ENCODE data around the gene CTSD.

Gene CTSD

GRCh38 chr11:1727096-1727690 is 36.5 kb downstream of the CTSD start:
- ATAC-seq, result peak; percentile 76
- Mint-ChIP-seq H3K4me3 (peak overlapping the region in 1 of 2 donors; percentile 12), H3K27me3 (no peaks in the 10 kb centered on the region), H3K4me1 (peaks cover 58% of the 10 kb centered on the region), H3K9me3 (peaks cover 7 to 9% of the 10 kb centered on the region in 2 donors), H3K27ac (peak overlapping the region in 1 of 2 donors; percentile 63)
- DNase-seq, result peak in 1 of 2 donors; percentile 48

GRCh38 chr11:1719781-1720180 is 43.9 kb downstream of the CTSD start:
- Mint-ChIP-seq H3K4me3 (no peak overlapping the region), H3K27me3 (no peaks in the 10 kb centered on the region), H3K9me3 (no peaks in the 10 kb centered on the region), H3K27ac (peak overlapping the region in 1 of 2 donors; percentile 23), H3K4me1 (no peaks in the 10 kb centered on the region)
- no peak for ATAC-seq
- DNase-seq, result no peak

GRCh38 chr11:1718326-1718725 is 45.4 kb downstream of the CTSD start:
- H3K4me3 Mint-ChIP-seq, result no peak overlapping the region
- H3K27ac Mint-ChIP-seq, result no peak overlapping the region
- no peaks in the 10 kb centered on the region for H3K27me3 Mint-ChIP-seq
- no peak for DNase-seq
- no peak for ATAC-seq
- H3K9me3 Mint-ChIP-seq, result no peaks in the 10 kb centered on the region
- no peaks in the 10 kb centered on the region for H3K4me1 Mint-ChIP-seq

- ATAC-seq (no peak), DNase-seq (no peak)
- Mint-ChIP-seq H3K4me1 (no peaks in the 10 kb centered on the region), H3K4me3 (no peak overlapping the region), H3K27me3 (no peaks in the 10 kb centered on the region), H3K27ac (no peak overlapping the region), H3K9me3 (no peaks in the 10 kb centered on the region)
Measured at GRCh38 chr11:1717745-1718144, 46.0 kb downstream of the CTSD start.

- Mint-ChIP-seq H3K9me3 (no peaks in the 10 kb centered on the region), H3K27ac (no peak overlapping the region), H3K4me3 (no peak overlapping the region), H3K27me3 (no peaks in the 10 kb centered on the region), H3K4me1 (no peaks in the 10 kb centered on the region)
- ATAC-seq, result no peak
- DNase-seq, result no peak
Measured at GRCh38 chr11:1714908-1715885, 48.5 kb downstream of the CTSD start.

- Mint-ChIP-seq H3K27me3 (peaks cover 7% of the 10 kb centered on the region), H3K4me3 (no peak overlapping the region), H3K4me1 (peaks cover 29% of the 10 kb centered on the region), H3K9me3 (no peaks in the 10 kb centered on the region), H3K27ac (peak overlapping the region; percentile 48 to 54)
- DNase-seq (no peak), ATAC-seq (no peak)
Measured at GRCh38 chr11:1708716-1709115, 55.0 kb downstream of the CTSD start.

GRCh38 chr11:1707751-1708150 is 56.0 kb downstream of the CTSD start:
- no peak for DNase-seq
- Mint-ChIP-seq H3K27ac (no peak overlapping the region), H3K4me1 (peaks cover 29% of the 10 kb centered on the region), H3K4me3 (no peak overlapping the region), H3K9me3 (no peaks in the 10 kb centered on the region), H3K27me3 (peaks cover 7% of the 10 kb centered on the region)
- ATAC-seq, result no peak

- H3K4me3 Mint-ChIP-seq, result peak overlapping the region in 1 of 2 donors; percentile 36
- H3K27ac Mint-ChIP-seq, result peak overlapping the region in 1 of 2 donors; percentile 57
- peaks cover 0 to 4% of the 10 kb centered on the region in 2 donors for H3K9me3 Mint-ChIP-seq
- DNase-seq, result peak in 1 of 2 donors; percentile 34
- peaks cover 32% of the 10 kb centered on the region for H3K4me1 Mint-ChIP-seq
- H3K27me3 Mint-ChIP-seq, result peaks cover 7% of the 10 kb centered on the region
- ATAC-seq, result peak; percentile 70
Measured at GRCh38 chr11:1706634-1707400, 56.9 kb downstream of the CTSD start.

GRCh38 chr11:1705126-1706052 is 58.3 kb downstream of the CTSD start:
- H3K27me3 Mint-ChIP-seq, result peaks cover 7% of the 10 kb centered on the region
- ATAC-seq, result no peak
- H3K27ac Mint-ChIP-seq, result peak overlapping the region in 1 of 2 donors; percentile 22
- peak overlapping the region in 1 of 2 donors; percentile 35 for H3K4me3 Mint-ChIP-seq
- no peak for DNase-seq
- peaks cover 0 to 12% of the 10 kb centered on the region in 2 donors for H3K9me3 Mint-ChIP-seq
- peaks cover 46% of the 10 kb centered on the region for H3K4me1 Mint-ChIP-seq

- Mint-ChIP-seq H3K4me1 (peaks cover 46% of the 10 kb centered on the region), H3K27me3 (no peaks in the 10 kb centered on the region), H3K4me3 (no peak overlapping the region), H3K9me3 (peaks cover 0 to 12% of the 10 kb centered on the region in 2 donors), H3K27ac (no peak overlapping the region)
- ATAC-seq (no peak), DNase-seq (no peak)
Measured at GRCh38 chr11:1703146-1703545, 60.6 kb downstream of the CTSD start.
